GM12878 (cell line): ENCODE results near the gene C9. TPM values are rescaled to one million over a fixed set of nuclear protein-coding genes. Genes with fewer than 3 reads are reported as not detected.

Experiments used
- ATAC-seq: fragments of 200-7000 bp; cut with Tn5 transposase; 3 replicates; pipeline ENCODE4 v1.9.1; 2020; ENCODE audit warnings: mild to moderate bottlenecking, moderate library complexity
- BruUV-seq: library from RNA; stranded (reverse); fragments of 400-500 nt; replicated peaks from 2 replicates; lab custom pipeline; 2021; lab: Mats Ljungman, UMichigan
- CTCF ChIA-PET: fragments of 300-600 bp; sonication (Branson Sonifier 250); formaldehyde crosslinking; extraction: SDS; loops from one replicate; lab custom pipeline; 2021; ENCODE audit warnings: inconsistent platforms; lab: Yijun Ruan, JAX
- POLR2A ChIA-PET: fragments of 350-600 bp; formaldehyde crosslinking; extraction: SDS; loops from one replicate; lab custom pipeline; 2021; ENCODE audit warnings: inconsistent platforms; lab: Charles Lee
- RAD21 ChIA-PET: fragments of 300-600 bp; sonication (Branson Sonifier 250); formaldehyde crosslinking; loops from one replicate; lab custom pipeline; 2023; ENCODE audit warnings: antibody characterized with exemption; ENCODE audit not compliant: unreplicated experiment; lab: Charles Lee
- SMC1A ChIA-PET: fragments of 300-600 bp; sonication (Branson Sonifier 250); formaldehyde crosslinking; loops from one replicate; lab custom pipeline; 2023; ENCODE audit not compliant: unreplicated experiment, uncharacterized antibody; lab: Charles Lee
- DNase-seq: peaks from one replicate; pipeline ENCODE4 v3.0.0-alpha.2; 2011; ENCODE audit warnings: low read depth, low spot score
- FAIRE-seq: peaks from 3 replicates; lab custom pipeline; 2011; peaks lifted over from hg19 to GRCh38; lab: Jason Lieb, UNC
- H2AFZ ChIP-seq: 2 replicates; pipeline ENCODE4 v1.6.0; 2011; ENCODE audit warnings: low read depth, low read length, control low read depth; ENCODE audit not compliant: control insufficient read depth
- H3K27ac ChIP-seq: 2 replicates; pipeline ENCODE4 v1.5.1; 2011; ENCODE audit warnings: control low read depth; ENCODE audit not compliant: control insufficient read depth, insufficient read depth
- H3K27me3 ChIP-seq, 2 experiments: replicated peaks in 1 of 2; 2 replicates each; pipeline versions ENCODE4 v1.6.0 to v1.6.1; 2011; ENCODE audit warnings: low read length in 1 of 2; ENCODE audit not compliant: control insufficient read depth in 2 of 2, insufficient read depth in 2 of 2
- H3K36me3 ChIP-seq, 2 experiments: 2 replicates each; pipeline ENCODE4 v1.5.1; 2011; ENCODE audit warnings: low read length in 1 of 2; ENCODE audit not compliant: control insufficient read depth in 2 of 2, insufficient read depth in 2 of 2
- H3K4me1 ChIP-seq: 2 replicates; pipeline ENCODE4 v1.6.1; 2011; ENCODE audit warnings: mild to moderate bottlenecking, low read length, moderate library complexity, mixed read lengths; ENCODE audit not compliant: control insufficient read depth, insufficient read depth
- H3K4me2 ChIP-seq: 2 replicates; pipeline ENCODE4 v1.6.0; 2011; ENCODE audit warnings: control low read depth; ENCODE audit not compliant: control insufficient read depth, insufficient read depth
- H3K4me3 ChIP-seq: fragments of 200-600 bp; sonication (generic); 2 replicates; pipeline ENCODE4 v1.5.1; 2016
- H3K79me2 ChIP-seq: 2 replicates; pipeline ENCODE4 v1.6.0; 2011; ENCODE audit warnings: low read length; ENCODE audit not compliant: control insufficient read depth, insufficient read depth
- H3K9ac ChIP-seq: 2 replicates; pipeline ENCODE4 v1.8.0; 2011; ENCODE audit warnings: low read length, control low read depth, mixed read lengths; ENCODE audit not compliant: control insufficient read depth, insufficient read depth
- H3K9me3 ChIP-seq: replicated peaks from 3 replicates; pipeline ENCODE4 v1.5.1; 2011; ENCODE audit warnings: mild to moderate bottlenecking, low read length; ENCODE audit not compliant: control insufficient read depth, insufficient read depth
- H4K20me1 ChIP-seq: 2 replicates; pipeline ENCODE4 v1.6.0; 2011; ENCODE audit not compliant: control insufficient read depth, insufficient read depth
- ATF7 ChIP-seq: fragments of 450-650 bp; IDR thresholded peaks from 2 replicates; pipeline ENCODE4 v1.6.1; 2016; ENCODE audit warnings: low read depth, mild to moderate bottlenecking
- CBX3 ChIP-seq: fragments of 200-600 bp; sonication (generic); IDR thresholded peaks from 2 replicates; pipeline ENCODE4 v1.6.1; 2016; ENCODE audit warnings: low read depth, borderline replicate concordance
- IRF5 ChIP-seq: fragments of 450-650 bp; IDR thresholded peaks from 2 replicates; pipeline ENCODE4 v1.6.1; 2017; ENCODE audit warnings: borderline replicate concordance
- MEF2B ChIP-seq: fragments of 450-650 bp; IDR thresholded peaks from 2 replicates; pipeline ENCODE4 v1.6.1; 2018; ENCODE audit warnings: mild to moderate bottlenecking, moderate library complexity; ENCODE audit not compliant: partially characterized antibody, poor library complexity, severe bottlenecking
- NFXL1 ChIP-seq: fragments of 450-650 bp; IDR thresholded peaks from 2 replicates; pipeline ENCODE4 v1.6.1; 2017; ENCODE audit warnings: antibody characterized with exemption, mild to moderate bottlenecking, borderline replicate concordance
- NR2C2 ChIP-seq: IDR thresholded peaks from 2 replicates; pipeline ENCODE4 v1.6.1; 2011; ENCODE audit warnings: borderline replicate concordance, low read depth; ENCODE audit not compliant: control insufficient read depth, insufficient read length
- NRF1 ChIP-seq: conservative IDR thresholded peaks from 2 replicates; pipeline ENCODE4 v1.6.1; 2011; ENCODE audit warnings: mild to moderate bottlenecking, low read depth, low read length, improper control_type of control experiment
- POLR2A ChIP-seq: IDR thresholded peaks from 2 replicates; pipeline ENCODE4 v1.6.1; 2011; ENCODE audit warnings: low read depth, mild to moderate bottlenecking, low read length
- POLR2AphosphoS5 ChIP-seq: IDR thresholded peaks from 2 replicates; pipeline ENCODE4 v1.6.1; 2011; ENCODE audit warnings: mild to moderate bottlenecking, low read length, inconsistent platforms
- RAD21 ChIP-seq: IDR thresholded peaks from 2 replicates; pipeline ENCODE4 v1.6.1; 2011; ENCODE audit warnings: mild to moderate bottlenecking, low read depth, low read length, moderate library complexity; ENCODE audit not compliant: insufficient read depth
- RB1 ChIP-seq: fragments of 450-650 bp; formaldehyde crosslinking; IDR thresholded peaks from 2 replicates; pipeline ENCODE4 v1.6.1; 2017; ENCODE audit warnings: mild to moderate bottlenecking, borderline replicate concordance
- RBBP5 ChIP-seq: fragments of 200-600 bp; sonication (generic); conservative IDR thresholded peaks from 2 replicates; pipeline ENCODE4 v1.6.1; 2016
- RELA ChIP-seq: fragments of 450-650 bp; IDR thresholded peaks from 2 replicates; pipeline ENCODE4 v1.8.0; 2014; ENCODE audit warnings: borderline replicate concordance; ENCODE audit not compliant: partially characterized antibody
- TBL1XR1 ChIP-seq: IDR thresholded peaks from 2 replicates; pipeline ENCODE4 v1.6.1; 2012; ENCODE audit warnings: low read depth, low read length, improper control_type of control experiment
- ZBED1 ChIP-seq: IDR thresholded peaks from 2 replicates; pipeline ENCODE4 v1.6.1; 2016; ENCODE audit warnings: borderline replicate concordance
- ZBTB33 ChIP-seq: fragments of 450-650 bp; IDR thresholded peaks from 2 replicates; pipeline ENCODE4 v1.6.1; 2017; ENCODE audit warnings: mild to moderate bottlenecking
- ZNF207 ChIP-seq: fragments of 450-650 bp; IDR thresholded peaks from 2 replicates; pipeline ENCODE4 v1.6.1; 2014; ENCODE audit warnings: antibody characterized with exemption, mild to moderate bottlenecking, borderline replicate concordance
- WGBS: methylation state at CpG from one replicate; pipeline ENCODE4 v1.1.6; 2016; ENCODE audit warnings: low lambda C conversion rate; ENCODE audit not compliant: insufficient replicate concordance, insufficient coverage; ENCODE audit errors: missing lambda C conversion rate; 5-methylcytosine and 5-hydroxymethylcytosine counted together
- in situ Hi-C: fragments of 300-500 bp; cut with MboI; formaldehyde crosslinking; loops from 9 replicates; pipeline ENCODE4 v1.14.3; 2018; ENCODE audit warnings: mixed read lengths
- intact Hi-C: fragments of 100-400 bp; cut with micrococcal nuclease; formaldehyde crosslinking; loops from one replicate; pipeline ENCODE4 v1.14.2; 2022; ENCODE audit not compliant: unreplicated experiment
- polyA plus RNA-seq, 11 experiments: library from polyadenylated mRNA; depleted of rRNA in 4 of 11; unstranded in 6 of 11; stranded (reverse) in 5 of 11; fragments of >200 nt; fragmentation: Nextera tagmentation in 4 of 11; fragmentation: Illumina TruSeq in 1 of 11; extraction: Ambion mirVana in 4 of 11; extraction: Trizol in 1 of 11; gene quantifications; 1 replicate in 1 of 11; 2 replicates in 10 of 11; pipeline versions ENCODE4 v1.2.1 to v1.2.3, GENCODE V29; 2011 to 2016; ENCODE audit warnings: inconsistent platforms in 2 of 11, missing spikeins in 2 of 11, low read depth in 1 of 11
- total RNA-seq, 4 experiments: library from RNA; depleted of rRNA in 3 of 4; stranded (reverse); fragments of >200 nt in 3 of 4; fragmentation: Illumina TruSeq in 1 of 4; extraction: Trizol in 1 of 4; gene quantifications; 2 replicates each; pipeline versions ENCODE4 v1.2.1 to v1.2.3, GENCODE V29; 2013 to 2021
- TF ChIP-seq, protein P1 (sequence below): fragments of 450-650 bp; formaldehyde crosslinking; IDR thresholded peaks from 2 replicates; pipeline ENCODE4 v1.4.0; 2020; ENCODE audit warnings: mild to moderate bottlenecking, moderate library complexity
- TF ChIP-seq, protein P2 (sequence below): fragments of 450-650 bp; IDR thresholded peaks from 2 replicates; pipeline ENCODE4 v1.6.1; 2016; ENCODE audit warnings: mild to moderate bottlenecking

Gene C9
- total and polyA plus RNA-seq, 10 of the 15 experiments (the other 5 are each of a cell fraction or from before 2014, with no cell fraction given), result 0.54 TPM; not detected in 9

GRCh38 chr5:39341896-39342295 lies 22.4 kb downstream of the C9 start:
- DNase-seq, result no peak
- TF ChIP-seq RAD21, result no peak
- no peak for TF ChIP-seq MEF2B
- TF ChIP-seq, protein P1, sequence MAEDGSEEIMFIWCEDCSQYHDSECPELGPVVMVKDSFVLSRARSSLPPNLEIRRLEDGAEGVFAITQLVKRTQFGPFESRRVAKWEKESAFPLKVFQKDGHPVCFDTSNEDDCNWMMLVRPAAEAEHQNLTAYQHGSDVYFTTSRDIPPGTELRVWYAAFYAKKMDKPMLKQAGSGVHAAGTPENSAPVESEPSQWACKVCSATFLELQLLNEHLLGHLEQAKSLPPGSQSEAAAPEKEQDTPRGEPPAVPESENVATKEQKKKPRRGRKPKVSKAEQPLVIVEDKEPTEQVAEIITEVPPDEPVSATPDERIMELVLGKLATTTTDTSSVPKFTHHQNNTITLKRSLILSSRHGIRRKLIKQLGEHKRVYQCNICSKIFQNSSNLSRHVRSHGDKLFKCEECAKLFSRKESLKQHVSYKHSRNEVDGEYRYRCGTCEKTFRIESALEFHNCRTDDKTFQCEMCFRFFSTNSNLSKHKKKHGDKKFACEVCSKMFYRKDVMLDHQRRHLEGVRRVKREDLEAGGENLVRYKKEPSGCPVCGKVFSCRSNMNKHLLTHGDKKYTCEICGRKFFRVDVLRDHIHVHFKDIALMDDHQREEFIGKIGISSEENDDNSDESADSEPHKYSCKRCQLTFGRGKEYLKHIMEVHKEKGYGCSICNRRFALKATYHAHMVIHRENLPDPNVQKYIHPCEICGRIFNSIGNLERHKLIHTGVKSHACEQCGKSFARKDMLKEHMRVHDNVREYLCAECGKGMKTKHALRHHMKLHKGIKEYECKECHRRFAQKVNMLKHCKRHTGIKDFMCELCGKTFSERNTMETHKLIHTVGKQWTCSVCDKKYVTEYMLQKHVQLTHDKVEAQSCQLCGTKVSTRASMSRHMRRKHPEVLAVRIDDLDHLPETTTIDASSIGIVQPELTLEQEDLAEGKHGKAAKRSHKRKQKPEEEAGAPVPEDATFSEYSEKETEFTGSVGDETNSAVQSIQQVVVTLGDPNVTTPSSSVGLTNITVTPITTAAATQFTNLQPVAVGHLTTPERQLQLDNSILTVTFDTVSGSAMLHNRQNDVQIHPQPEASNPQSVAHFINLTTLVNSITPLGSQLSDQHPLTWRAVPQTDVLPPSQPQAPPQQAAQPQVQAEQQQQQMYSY (CRISPR knock-in tag), result no peak
- TF ChIP-seq TBL1XR1, result no peak
- TF ChIP-seq NR2C2, result no peak
- TF ChIP-seq ATF7, result no peak
- no peak for TF ChIP-seq NRF1
- no peak for TF ChIP-seq RBBP5
- TF ChIP-seq CBX3, result no peak
- no peak for TF ChIP-seq IRF5
- no peak for TF ChIP-seq NFXL1
- no peak for TF ChIP-seq RELA
- TF ChIP-seq ZBTB33, result no peak
- no peak for TF ChIP-seq RB1
- TF ChIP-seq ZNF207, result no peak
- TF ChIP-seq, protein P2, sequence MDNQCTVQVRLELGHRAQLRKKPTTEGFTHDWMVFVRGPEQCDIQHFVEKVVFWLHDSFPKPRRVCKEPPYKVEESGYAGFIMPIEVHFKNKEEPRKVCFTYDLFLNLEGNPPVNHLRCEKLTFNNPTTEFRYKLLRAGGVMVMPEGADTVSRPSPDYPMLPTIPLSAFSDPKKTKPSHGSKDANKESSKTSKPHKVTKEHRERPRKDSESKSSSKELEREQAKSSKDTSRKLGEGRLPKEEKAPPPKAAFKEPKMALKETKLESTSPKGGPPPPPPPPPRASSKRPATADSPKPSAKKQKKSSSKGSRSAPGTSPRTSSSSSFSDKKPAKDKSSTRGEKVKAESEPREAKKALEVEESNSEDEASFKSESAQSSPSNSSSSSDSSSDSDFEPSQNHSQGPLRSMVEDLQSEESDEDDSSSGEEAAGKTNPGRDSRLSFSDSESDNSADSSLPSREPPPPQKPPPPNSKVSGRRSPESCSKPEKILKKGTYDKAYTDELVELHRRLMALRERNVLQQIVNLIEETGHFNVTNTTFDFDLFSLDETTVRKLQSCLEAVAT, result no peak
- TF ChIP-seq ZBED1, result no peak
- no peak for TF ChIP-seq POLR2A
- no peak for TF ChIP-seq POLR2AphosphoS5

More at GRCh38 chr5:39341896-39342295, 22.4 kb downstream of the C9 start:
- H3K79me2 ChIP-seq, result no peaks in the 10 kb centered on the region
- in situ Hi-C loops (no loop called here), intact Hi-C loops (no loop called here)
- FAIRE-seq (no peak), ATAC-seq (no peak)
- RAD21 ChIA-PET, result no interaction called here
- H3K36me3 ChIP-seq, result no peaks in the 10 kb centered on the region
- CTCF ChIA-PET, result no interaction called here
- H3K4me2 ChIP-seq, result no peak overlapping the region
- H4K20me1 ChIP-seq, result no peaks in the 10 kb centered on the region
- no peak overlapping the region for H3K9ac ChIP-seq
- 33% methylated on average over 1 of the region's 1 CpG for WGBS
- BruUV-seq, result no TSS peak
- H3K9me3 ChIP-seq, result no peaks in the 10 kb centered on the region
- POLR2A ChIA-PET, result no interaction called here
- H3K4me3 ChIP-seq, result no peak overlapping the region
- no peak overlapping the region for H3K27ac ChIP-seq
- SMC1A ChIA-PET, result no interaction called here
- H3K4me1 ChIP-seq, result no peaks in the 10 kb centered on the region
- H2AFZ ChIP-seq, result no peak overlapping the region
- H3K27me3 ChIP-seq, result no peaks in the 10 kb centered on the region
